ENCODE data around the gene PROS1. TPM values are rescaled to one million over a fixed set of nuclear protein-coding genes. Genes with fewer than 3 reads are reported as not detected.
"Not testable (repeated sequence)": the region's sequence is repeated elsewhere in the genome, so short reads cannot be mapped to it uniquely, and the experiment has no call there.

Gene PROS1
- total and polyA plus RNA-seq, 3 experiments from 2014 or later: 0.22 to 0.40 TPM; not detected in 1

DNA sequence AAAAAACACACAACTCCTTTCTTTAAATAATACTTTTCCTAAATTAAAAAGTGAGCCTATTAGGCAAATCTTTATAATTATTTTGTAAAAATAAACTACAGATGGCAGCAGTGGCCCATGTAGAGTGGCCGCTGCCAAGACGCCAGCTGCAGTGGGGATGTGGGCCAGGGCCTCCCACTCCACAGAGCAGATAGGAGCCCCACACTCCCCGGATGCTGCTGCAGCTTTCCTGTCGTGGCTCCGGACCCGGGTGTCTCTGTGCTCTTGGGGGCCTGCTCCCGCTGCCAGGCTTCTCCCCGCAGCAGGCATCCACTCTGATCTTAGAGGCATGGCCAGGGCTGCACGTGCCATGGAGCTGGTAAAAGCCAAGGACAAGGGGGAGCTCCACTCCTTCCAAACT, 67.5 kb downstream of the PROS1 start:
- Histone ChIP-seq H3K4me3 (ENCODE audit: low read length) (no peak overlapping the region), H3K4me1 (ENCODE audit: insufficient read depth, low read length) (no peaks in the 10 kb centered on the region), H3K27ac (ENCODE audit: low read depth, low read length) (no peak overlapping the region), H3K9me3 (ENCODE audit: low read length) (no peaks in the 10 kb centered on the region), H3K36me3 (ENCODE audit: insufficient read depth, low read length) (no peaks in the 10 kb centered on the region), H3K27me3 (ENCODE audit: insufficient read depth, low read length, poor library complexity, severe bottlenecking) (no peaks in the 10 kb centered on the region)
- DNase-seq: no peak
- H3K9me3 Mint-ChIP-seq: no peaks in the 10 kb centered on the region
- H3K27me3 Mint-ChIP-seq: no peaks in the 10 kb centered on the region
- no peaks in the 10 kb centered on the region for H3K36me3 Mint-ChIP-seq
- H3K4me1 Mint-ChIP-seq: no peaks in the 10 kb centered on the region
- H3K27ac Mint-ChIP-seq: no peak overlapping the region
- no peak overlapping the region for H3K4me3 Mint-ChIP-seq
- POLR2A ChIA-PET: no interaction called here
- CTCF ChIA-PET: no interaction called here

DNA sequence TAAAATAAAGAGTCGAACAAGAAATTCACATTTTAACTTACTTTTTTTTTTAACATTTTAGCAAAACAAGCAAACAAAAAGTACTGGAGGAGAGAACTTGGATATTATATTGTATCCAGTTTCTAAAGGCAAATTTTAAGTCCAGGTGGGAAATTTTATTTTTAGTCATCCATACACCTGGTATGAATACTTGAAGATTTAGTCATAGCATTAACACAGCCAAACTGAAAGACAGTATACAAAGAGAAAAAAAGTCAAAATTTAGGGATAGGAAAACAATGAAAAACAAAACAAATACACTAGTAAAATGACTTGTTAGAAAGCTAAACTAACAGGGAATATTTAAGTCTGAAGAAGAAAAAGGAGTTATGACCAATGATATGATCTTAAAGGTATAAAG, 69.1 kb downstream of the PROS1 start:
- no peaks in the 10 kb centered on the region for H3K9me3 Mint-ChIP-seq
- ChIA-PET POLR2A (no interaction called here), CTCF (no interaction called here)
- H3K4me1 Mint-ChIP-seq: no peaks in the 10 kb centered on the region
- Histone ChIP-seq H3K27me3 (ENCODE audit: insufficient read depth, low read length, poor library complexity, severe bottlenecking) (no peaks in the 10 kb centered on the region), H3K27ac (ENCODE audit: low read depth, low read length) (no peak overlapping the region), H3K36me3 (ENCODE audit: insufficient read depth, low read length) (no peaks in the 10 kb centered on the region), H3K9me3 (ENCODE audit: low read length) (no peaks in the 10 kb centered on the region), H3K4me1 (ENCODE audit: insufficient read depth, low read length) (no peaks in the 10 kb centered on the region), H3K4me3 (ENCODE audit: low read length) (no peak overlapping the region)
- no peaks in the 10 kb centered on the region for H3K36me3 Mint-ChIP-seq
- DNase-seq: no peak
- H3K27ac Mint-ChIP-seq: no peak overlapping the region
- no peak overlapping the region for H3K4me3 Mint-ChIP-seq
- H3K27me3 Mint-ChIP-seq: no peaks in the 10 kb centered on the region

DNA sequence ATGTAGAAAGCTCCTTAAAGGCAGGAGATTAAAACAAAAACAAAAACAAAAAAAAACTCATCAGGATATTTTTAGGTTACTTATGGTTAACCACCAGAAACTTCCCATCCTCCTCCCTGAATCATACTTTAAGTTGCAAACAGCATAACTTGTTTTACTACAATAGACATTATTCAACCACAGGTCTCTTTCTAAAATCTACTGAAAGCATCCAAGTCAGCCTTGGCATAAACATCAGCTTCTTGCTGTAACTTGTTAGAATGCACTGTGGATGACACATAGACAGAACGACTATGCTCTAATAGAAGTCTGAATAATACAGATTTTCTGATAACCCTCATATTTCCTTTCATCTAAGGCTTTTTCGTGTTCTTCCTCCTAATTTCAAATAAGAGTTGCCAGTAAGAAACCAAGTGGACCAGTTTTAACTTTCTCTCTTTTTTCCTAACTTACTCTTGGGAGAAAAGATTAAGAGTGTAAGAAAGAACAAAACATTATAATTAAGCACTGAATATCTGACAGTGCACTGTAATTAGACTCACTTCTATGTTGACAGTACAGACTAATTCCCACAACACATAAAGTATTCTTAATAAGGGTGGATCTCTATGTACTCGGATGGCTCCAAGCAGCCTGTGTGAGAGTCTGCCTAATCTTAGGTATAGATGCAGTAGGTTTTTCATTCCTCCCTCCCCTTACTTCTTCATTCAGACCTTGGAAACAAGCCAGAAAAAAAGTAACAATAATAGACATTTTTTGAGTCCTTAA, 95.3 kb downstream of the PROS1 start:
- H3K27me3 ChIP-seq (ENCODE audit: insufficient read depth, low read length, poor library complexity, severe bottlenecking); H3K27ac ChIP-seq (ENCODE audit: low read depth, low read length); DNase-seq; H3K4me3 Mint-ChIP-seq; POLR2A ChIA-PET; H3K36me3 ChIP-seq (ENCODE audit: insufficient read depth, low read length); H3K9me3 Mint-ChIP-seq; H3K27me3 Mint-ChIP-seq; H3K4me1 Mint-ChIP-seq; H3K27ac Mint-ChIP-seq; H3K4me3 ChIP-seq (ENCODE audit: low read length); CTCF ChIA-PET; H3K36me3 Mint-ChIP-seq; H3K9me3 ChIP-seq (ENCODE audit: low read length); H3K4me1 ChIP-seq (ENCODE audit: insufficient read depth, low read length): not testable (repeated sequence)

DNA sequence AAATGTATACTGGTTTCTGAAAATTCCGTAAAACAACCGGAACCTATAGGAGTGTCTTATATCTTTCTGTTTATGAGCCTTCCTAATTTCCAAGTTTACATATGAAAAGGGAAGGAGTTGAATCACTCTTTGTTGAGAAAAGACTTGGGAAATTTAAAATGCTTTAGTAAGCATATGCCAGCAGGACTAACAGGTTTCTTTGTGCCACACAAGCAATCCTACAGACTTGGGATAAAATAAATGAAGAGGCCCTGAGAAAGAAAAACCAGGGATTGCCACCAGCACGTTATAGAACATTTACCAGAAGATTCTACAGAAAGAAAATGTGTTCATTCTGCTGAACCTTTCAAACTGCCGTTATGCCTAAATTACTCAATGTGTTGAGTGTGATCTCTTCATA, 96.3 kb downstream of the PROS1 start:
- H3K9me3 Mint-ChIP-seq; POLR2A ChIA-PET; H3K27me3 Mint-ChIP-seq; H3K4me3 Mint-ChIP-seq; CTCF ChIA-PET; H3K27ac ChIP-seq (ENCODE audit: low read depth, low read length); H3K4me1 Mint-ChIP-seq; H3K4me3 ChIP-seq (ENCODE audit: low read length); H3K36me3 ChIP-seq (ENCODE audit: insufficient read depth, low read length); H3K36me3 Mint-ChIP-seq; DNase-seq; H3K27ac Mint-ChIP-seq; H3K4me1 ChIP-seq (ENCODE audit: insufficient read depth, low read length); H3K27me3 ChIP-seq (ENCODE audit: insufficient read depth, low read length, poor library complexity, severe bottlenecking); H3K9me3 ChIP-seq (ENCODE audit: low read length): not testable (repeated sequence)

DNA sequence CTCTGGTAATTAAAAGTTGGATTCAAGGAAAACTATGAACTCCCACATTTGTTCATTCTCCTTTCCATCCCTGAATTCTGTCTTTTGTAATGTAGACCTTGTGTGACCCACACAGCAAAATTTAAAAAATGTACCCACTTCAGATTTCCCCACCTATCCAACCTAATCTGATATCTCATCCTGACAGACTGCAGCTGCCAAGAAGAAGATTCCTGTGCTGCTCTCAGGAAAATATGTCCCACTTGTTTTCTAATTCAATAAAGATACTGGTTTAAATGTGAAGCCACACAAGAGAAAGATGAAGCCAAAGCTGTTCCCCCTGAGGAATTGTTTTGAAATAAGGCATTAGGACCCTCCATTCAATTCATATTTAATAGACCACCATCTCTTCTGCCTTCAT, 100.3 kb downstream of the PROS1 start:
- H3K4me3 ChIP-seq (ENCODE audit: low read length); POLR2A ChIA-PET; H3K4me1 Mint-ChIP-seq; H3K4me1 ChIP-seq (ENCODE audit: insufficient read depth, low read length); H3K27me3 Mint-ChIP-seq; H3K36me3 ChIP-seq (ENCODE audit: insufficient read depth, low read length); H3K36me3 Mint-ChIP-seq; H3K27ac Mint-ChIP-seq; H3K27me3 ChIP-seq (ENCODE audit: insufficient read depth, low read length, poor library complexity, severe bottlenecking); H3K9me3 Mint-ChIP-seq; DNase-seq; CTCF ChIA-PET; H3K4me3 Mint-ChIP-seq; H3K9me3 ChIP-seq (ENCODE audit: low read length); H3K27ac ChIP-seq (ENCODE audit: low read depth, low read length): not testable (repeated sequence)

DNA sequence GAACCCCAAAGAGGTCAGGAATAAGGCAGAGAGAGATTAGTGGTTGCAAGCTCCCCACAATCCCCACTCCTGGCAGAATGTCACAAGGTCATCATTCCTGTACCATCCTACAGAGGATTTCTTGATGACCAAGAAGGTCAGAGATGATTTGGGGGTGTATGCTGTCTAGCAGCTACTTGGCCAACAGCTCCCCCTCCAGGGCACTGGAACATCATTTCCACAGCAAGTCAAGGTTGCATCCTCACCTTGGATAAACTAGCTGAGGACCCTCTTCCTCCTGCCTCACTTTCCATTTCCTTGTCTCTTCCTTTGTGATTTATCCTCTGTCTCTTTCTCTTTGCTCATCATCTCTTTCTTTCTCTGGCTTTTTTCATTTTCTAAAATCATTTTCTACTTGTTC, 106.3 kb downstream of the PROS1 start:
- CTCF ChIA-PET: no interaction called here
- POLR2A ChIA-PET: no interaction called here
- H3K4me1 Mint-ChIP-seq: no peaks in the 10 kb centered on the region

DNA sequence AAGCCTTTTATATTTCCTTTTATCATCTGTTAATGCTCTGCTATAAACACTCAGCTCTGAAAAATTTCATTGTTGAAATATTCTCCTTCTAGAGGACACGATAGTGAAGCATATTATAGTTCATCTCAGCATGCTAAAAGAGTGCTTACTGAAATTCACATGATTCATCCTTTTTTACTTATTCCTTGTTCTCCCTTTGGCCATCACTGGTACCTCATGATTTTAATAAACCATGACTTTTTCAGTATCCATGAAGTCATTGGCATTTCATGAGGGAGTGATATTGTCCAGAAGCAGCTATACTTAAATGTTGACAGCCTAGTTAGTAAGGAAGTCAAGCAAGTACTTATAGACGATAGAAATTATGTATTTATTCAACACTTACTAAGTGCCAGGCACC, 112.7 kb downstream of the PROS1 start:
- no peak overlapping the region for H3K4me3 Mint-ChIP-seq
- no peaks in the 10 kb centered on the region for H3K9me3 ChIP-seq (ENCODE audit: low read length)
- no peaks in the 10 kb centered on the region for H3K36me3 Mint-ChIP-seq
- no peak overlapping the region for H3K27ac Mint-ChIP-seq
- DNase-seq: no peak
- no peaks in the 10 kb centered on the region for H3K9me3 Mint-ChIP-seq
- H3K4me3 ChIP-seq (ENCODE audit: low read length): no peak overlapping the region
- no peaks in the 10 kb centered on the region for H3K27me3 ChIP-seq (ENCODE audit: insufficient read depth, low read length, poor library complexity, severe bottlenecking)
- no peaks in the 10 kb centered on the region for H3K4me1 ChIP-seq (ENCODE audit: insufficient read depth, low read length)
- H3K4me1 Mint-ChIP-seq: no peaks in the 10 kb centered on the region
- POLR2A ChIA-PET: no interaction called here
- no peak overlapping the region for H3K27ac ChIP-seq (ENCODE audit: low read depth, low read length)
- CTCF ChIA-PET: no interaction called here
- H3K36me3 ChIP-seq (ENCODE audit: insufficient read depth, low read length): no peaks in the 10 kb centered on the region
- no peaks in the 10 kb centered on the region for H3K27me3 Mint-ChIP-seq

More for the DNA sequence above, 106.3 kb downstream of the PROS1 start:
- H3K4me3 Mint-ChIP-seq: no peak overlapping the region
- Histone ChIP-seq H3K9me3 (ENCODE audit: low read length) (no peaks in the 10 kb centered on the region), H3K4me3 (ENCODE audit: low read length) (no peak overlapping the region), H3K27ac (ENCODE audit: low read depth, low read length) (no peak overlapping the region), H3K27me3 (ENCODE audit: insufficient read depth, low read length, poor library complexity, severe bottlenecking) (no peaks in the 10 kb centered on the region), H3K36me3 (ENCODE audit: insufficient read depth, low read length) (no peaks in the 10 kb centered on the region), H3K4me1 (ENCODE audit: insufficient read depth, low read length) (no peaks in the 10 kb centered on the region)
- H3K27me3 Mint-ChIP-seq: peaks cover 0 to 4% of the 10 kb centered on the region in 2 donors
- peaks cover 0 to 2% (median 0%) of the 10 kb centered on the region in 3 donors for H3K36me3 Mint-ChIP-seq
- no peak overlapping the region for H3K27ac Mint-ChIP-seq
- peaks cover 0 to 5% (median 0%) of the 10 kb centered on the region in 5 donors for H3K9me3 Mint-ChIP-seq
- no peak for DNase-seq

DNA sequence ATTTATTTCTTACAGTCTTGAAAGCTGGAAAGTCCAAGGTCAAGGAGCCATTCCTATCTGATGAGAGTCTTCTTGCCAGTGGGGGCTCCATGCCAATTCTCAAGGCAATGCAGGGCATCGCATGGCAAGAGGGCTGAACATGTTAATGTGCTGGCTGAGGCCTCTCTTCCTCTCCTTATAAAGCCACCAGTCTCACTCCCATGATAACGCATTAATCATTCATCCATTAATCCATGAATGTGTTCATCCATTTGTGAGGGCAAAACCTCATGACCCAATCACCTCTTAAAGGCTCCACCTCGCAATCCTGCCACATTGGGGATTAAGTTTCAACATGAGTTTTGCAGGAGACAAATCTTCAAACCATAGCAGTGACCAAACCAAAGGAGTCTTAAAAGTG, 118.3 kb downstream of the PROS1 start:
- H3K4me1 ChIP-seq (ENCODE audit: insufficient read depth, low read length): no peaks in the 10 kb centered on the region
- no peaks in the 10 kb centered on the region for H3K36me3 ChIP-seq (ENCODE audit: insufficient read depth, low read length)
- ChIA-PET POLR2A (no interaction called here), CTCF (no interaction called here)
- no peaks in the 10 kb centered on the region for H3K27me3 ChIP-seq (ENCODE audit: insufficient read depth, low read length, poor library complexity, severe bottlenecking)
- H3K9me3 Mint-ChIP-seq: peaks cover 0 to 2% (median 0%) of the 10 kb centered on the region in 5 donors
- no peak overlapping the region for H3K27ac ChIP-seq (ENCODE audit: low read depth, low read length)
- H3K27me3 Mint-ChIP-seq: no peaks in the 10 kb centered on the region
- no peak for DNase-seq
- H3K4me1 Mint-ChIP-seq: no peaks in the 10 kb centered on the region
- H3K36me3 Mint-ChIP-seq: no peaks in the 10 kb centered on the region
- no peak overlapping the region for H3K27ac Mint-ChIP-seq
- H3K9me3 ChIP-seq (ENCODE audit: low read length): no peaks in the 10 kb centered on the region
- H3K4me3 Mint-ChIP-seq: no peak overlapping the region
- no peak overlapping the region for H3K4me3 ChIP-seq (ENCODE audit: low read length)

DNA sequence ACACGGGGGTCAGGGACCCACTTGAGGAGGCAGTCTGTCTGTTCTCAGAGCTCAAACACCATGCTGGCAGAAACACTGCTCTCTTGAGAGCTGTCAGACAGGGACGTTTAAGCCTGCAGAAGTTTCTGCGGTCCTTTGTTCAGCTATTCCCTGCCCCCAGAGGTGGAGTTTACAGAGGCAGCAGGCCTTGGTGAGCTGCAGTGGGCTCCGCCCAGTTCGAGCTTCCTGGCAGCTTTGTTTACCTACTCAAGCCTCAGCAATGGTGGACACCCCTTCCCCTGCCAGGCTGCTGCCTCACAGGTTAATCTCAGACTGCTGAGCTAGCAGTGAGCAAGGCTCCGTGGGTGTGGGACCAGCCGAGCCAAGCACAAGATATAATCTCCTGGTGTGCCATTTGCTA, 121.5 kb downstream of the PROS1 start:
- DNase-seq; H3K27me3 Mint-ChIP-seq; H3K4me1 Mint-ChIP-seq; H3K9me3 Mint-ChIP-seq; CTCF ChIA-PET; H3K36me3 Mint-ChIP-seq; H3K9me3 ChIP-seq (ENCODE audit: low read length); H3K4me3 ChIP-seq (ENCODE audit: low read length); H3K27ac ChIP-seq (ENCODE audit: low read depth, low read length); POLR2A ChIA-PET; H3K4me3 Mint-ChIP-seq; H3K27ac Mint-ChIP-seq; H3K4me1 ChIP-seq (ENCODE audit: insufficient read depth, low read length); H3K36me3 ChIP-seq (ENCODE audit: insufficient read depth, low read length); H3K27me3 ChIP-seq (ENCODE audit: insufficient read depth, low read length, poor library complexity, severe bottlenecking): not testable (repeated sequence)

Measured in CD8-positive, alpha-beta memory T cell (primary cell).